Esophagus squamous epithelium (tissue), 5 donors: ENCODE data around the gene FGFR3. TPM values are rescaled to one million over a fixed set of nuclear protein-coding genes. Genes with fewer than 3 reads are reported as not detected.

Experiments used
- DNase-seq: peaks from one replicate; lab custom pipeline; 2025; lab: John Stamatoyannopoulos, UW
- H3K27ac ChIP-seq, 4 donors: fragments of 200-600 bp; sonication (generic); one replicate each; pipeline ENCODE4 v1.5.1; 2016 to 2019; ENCODE audit warnings: mild to moderate bottlenecking in 1 of 4
- H3K27me3 ChIP-seq, 4 donors: fragments of 200-600 bp; sonication (generic); 1 replicate in 3 of 4; 2 replicates in 1 of 4; pipeline versions ENCODE4 v1.5.1 to v1.6.0; 2017 to 2021; ENCODE audit warnings: antibody characterized with exemption in 1 of 4
- H3K36me3 ChIP-seq, 3 donors: fragments of 200-600 bp; sonication (generic); one replicate each; pipeline ENCODE4 v1.5.1; 2016 to 2019
- H3K4me1 ChIP-seq, 3 donors: fragments of 200-600 bp; sonication (generic); one replicate each; pipeline ENCODE4 v1.5.1; 2017 to 2019
- H3K4me3 ChIP-seq, 4 donors: fragments of 200-600 bp; sonication (generic); 1 replicate in 3 of 4; 2 replicates in 1 of 4; pipeline ENCODE4 v1.5.1; 2016 to 2019; ENCODE audit warnings: mild to moderate bottlenecking in 2 of 4, moderate library complexity in 1 of 4
- H3K9me3 ChIP-seq, 3 donors: fragments of 200-600 bp; sonication (generic); one replicate each; pipeline ENCODE4 v1.5.1; 2016 to 2019
- POLR2A ChIP-seq, 4 donors: fragments of 450-650 bp; IDR thresholded peaks; one replicate each; pipeline ENCODE4 v1.6.1; 2017; ENCODE audit warnings: antibody characterized with exemption in 4 of 4, mild to moderate bottlenecking in 4 of 4, moderate library complexity in 3 of 4
- WGBS, 2 donors: methylation state at CpG; one replicate each; pipeline ENCODE4 v1.1.5; 2018; 5-methylcytosine and 5-hydroxymethylcytosine counted together
- intact Hi-C: fragments of 100-400 bp; cut with DNase I; formaldehyde crosslinking; loops from one replicate; pipeline ENCODE4 v1.15.0; 2022
- total RNA-seq, 4 donors: library from RNA; depleted of rRNA; stranded (reverse); fragments of >200 nt; gene quantifications; one replicate each; pipeline ENCODE4 v1.1.0, GENCODE V29; 2016
- TF ChIP-seq, protein P1 (sequence below), 6 experiments: fragments of 450-650 bp in 4 of 6; fragments of 200-600 bp in 2 of 6; sonication (generic) in 2 of 6; IDR thresholded peaks; one replicate each; pipeline ENCODE4 v1.5.1; 2016 to 2019; ENCODE audit warnings: antibody characterized with exemption in 6 of 6, mild to moderate bottlenecking in 4 of 6, moderate library complexity in 4 of 6
- donor health status: DM: yes; HTN: yes; CAD: no.

Gene FGFR3
- total RNA-seq, 4 donors from 2014 or later, result 175 to 307 (median 223) TPM

DNA sequence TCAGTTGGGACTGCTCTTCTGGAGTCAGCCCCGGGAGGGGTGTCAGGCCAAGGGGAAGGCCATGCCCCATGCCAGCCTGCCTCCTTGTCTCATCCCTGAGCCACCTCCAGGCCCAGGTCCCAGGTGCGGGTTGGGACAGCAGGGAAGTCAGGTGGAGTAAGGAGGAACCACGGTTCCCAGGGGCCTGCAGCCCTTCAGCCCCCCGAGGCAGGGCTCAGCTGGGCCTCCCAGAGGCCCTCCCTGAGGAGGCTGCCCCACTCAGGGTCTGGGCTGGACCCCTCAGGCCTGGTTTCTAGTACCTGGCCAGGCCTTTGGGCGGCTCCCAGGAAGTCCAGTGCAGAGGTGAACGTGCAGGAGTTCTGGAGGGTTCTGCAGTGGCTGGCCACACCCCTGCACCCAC, 23.4 kb upstream of the FGFR3 start:
- H3K4me3 ChIP-seq, result no peak overlapping the region
- no peaks in the 10 kb centered on the region for H3K9me3 ChIP-seq
- no peak for DNase-seq
- no peaks in the 10 kb centered on the region for H3K36me3 ChIP-seq
- no peak for TF ChIP-seq POLR2A (IDR thresholded peaks at IDR 0.05)
- peaks cover 0 to 73% (median 0%) of the 10 kb centered on the region in 4 donors for H3K27me3 ChIP-seq
- peaks cover 57 to 91% (median 71%) of the 10 kb centered on the region in 3 donors for H3K4me1 ChIP-seq
- peak overlapping the region in 1 of 4 donors; percentile 76 for H3K27ac ChIP-seq
- intact Hi-C loops, result no loop called here
- 57% methylated on average over 1 of the region's 6 CpGs; no CpG with 5 or more reads in 1 of the 2 donors for WGBS, 2 donors

- H3K4me3 ChIP-seq, result no peak overlapping the region
- no peaks in the 10 kb centered on the region for H3K36me3 ChIP-seq
- intact Hi-C loops, result no loop called here
- no peak for TF ChIP-seq POLR2A (IDR thresholded peaks at IDR 0.05)
- TF ChIP-seq, protein P1, sequence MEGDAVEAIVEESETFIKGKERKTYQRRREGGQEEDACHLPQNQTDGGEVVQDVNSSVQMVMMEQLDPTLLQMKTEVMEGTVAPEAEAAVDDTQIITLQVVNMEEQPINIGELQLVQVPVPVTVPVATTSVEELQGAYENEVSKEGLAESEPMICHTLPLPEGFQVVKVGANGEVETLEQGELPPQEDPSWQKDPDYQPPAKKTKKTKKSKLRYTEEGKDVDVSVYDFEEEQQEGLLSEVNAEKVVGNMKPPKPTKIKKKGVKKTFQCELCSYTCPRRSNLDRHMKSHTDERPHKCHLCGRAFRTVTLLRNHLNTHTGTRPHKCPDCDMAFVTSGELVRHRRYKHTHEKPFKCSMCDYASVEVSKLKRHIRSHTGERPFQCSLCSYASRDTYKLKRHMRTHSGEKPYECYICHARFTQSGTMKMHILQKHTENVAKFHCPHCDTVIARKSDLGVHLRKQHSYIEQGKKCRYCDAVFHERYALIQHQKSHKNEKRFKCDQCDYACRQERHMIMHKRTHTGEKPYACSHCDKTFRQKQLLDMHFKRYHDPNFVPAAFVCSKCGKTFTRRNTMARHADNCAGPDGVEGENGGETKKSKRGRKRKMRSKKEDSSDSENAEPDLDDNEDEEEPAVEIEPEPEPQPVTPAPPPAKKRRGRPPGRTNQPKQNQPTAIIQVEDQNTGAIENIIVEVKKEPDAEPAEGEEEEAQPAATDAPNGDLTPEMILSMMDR (IDR thresholded peaks at IDR 0.05), result no peak
- DNase-seq, result no peak
- H3K27ac ChIP-seq, result no peak overlapping the region
- peaks cover 57 to 90% (median 71%) of the 10 kb centered on the region in 3 donors for H3K4me1 ChIP-seq
- H3K27me3 ChIP-seq, result peaks cover 0 to 68% (median 0%) of the 10 kb centered on the region in 4 donors
- WGBS, 2 donors, result 25% methylated on average over 4 of the region's 33 CpGs; no CpG with 5 or more reads in 1 of the 2 donors
- H3K9me3 ChIP-seq, result no peaks in the 10 kb centered on the region
These were observed 22.8 kb upstream of the FGFR3 start for GRCh38 chr4:1770245-1770644.

DNA sequence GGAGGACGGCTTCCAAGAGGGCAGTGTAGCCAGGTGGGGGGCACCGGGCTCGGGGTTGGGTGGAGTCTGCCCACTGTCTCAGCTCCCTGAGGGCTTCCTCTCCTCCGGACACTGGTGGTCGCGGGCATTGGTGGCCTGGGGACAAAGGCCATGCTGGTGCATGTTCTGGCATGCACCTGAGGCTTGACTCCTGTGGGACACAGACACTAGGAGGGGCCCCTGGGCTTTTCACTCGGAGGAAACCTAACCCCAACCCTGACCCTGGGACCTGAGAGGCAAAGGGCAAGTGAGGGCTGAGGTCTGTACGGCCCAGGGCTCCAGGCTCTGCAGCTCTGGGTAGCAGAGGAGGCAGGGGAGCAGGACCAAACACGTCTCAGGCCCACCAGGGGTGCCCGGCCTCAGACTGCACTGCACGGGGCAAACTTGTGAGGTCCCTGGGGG, 22.3 kb upstream of the FGFR3 start:
- no peaks in the 10 kb centered on the region for H3K36me3 ChIP-seq
- H3K9me3 ChIP-seq, result no peaks in the 10 kb centered on the region
- TF ChIP-seq, protein P1 (IDR thresholded peaks at IDR 0.05), result no peak
- no peak for TF ChIP-seq POLR2A (IDR thresholded peaks at IDR 0.05)
- H3K4me3 ChIP-seq, result no peak overlapping the region
- no peak overlapping the region for H3K27ac ChIP-seq
- H3K27me3 ChIP-seq, result peaks cover 0 to 63% (median 0%) of the 10 kb centered on the region in 4 donors
- no peak for DNase-seq
- intact Hi-C loops, result no loop called here
- H3K4me1 ChIP-seq, result peaks cover 57 to 90% (median 71%) of the 10 kb centered on the region in 3 donors
- 49 to 64% methylated on average over 3 to 4 of the region's 11 CpGs for WGBS, 2 donors

- DNase-seq, result no peak
- Histone ChIP-seq H3K36me3 (no peaks in the 10 kb centered on the region), H3K9me3 (no peaks in the 10 kb centered on the region), H3K27me3 (peaks cover 0 to 54% (median 0%) of the 10 kb centered on the region in 4 donors), H3K4me1 (peaks cover 48 to 90% (median 68%) of the 10 kb centered on the region in 3 donors), H3K27ac (no peak overlapping the region), H3K4me3 (no peak overlapping the region)
- intact Hi-C loops, result no loop called here
- TF ChIP-seq, protein P1 (IDR thresholded peaks at IDR 0.05), result no peak
- no peak for TF ChIP-seq POLR2A (IDR thresholded peaks at IDR 0.05)
- 40% methylated on average over 2 of the region's 28 CpGs; no CpG with 5 or more reads in 1 of the 2 donors for WGBS, 2 donors
These were observed 21.4 kb upstream of the FGFR3 start for GRCh38 chr4:1771555-1772305.

DNA sequence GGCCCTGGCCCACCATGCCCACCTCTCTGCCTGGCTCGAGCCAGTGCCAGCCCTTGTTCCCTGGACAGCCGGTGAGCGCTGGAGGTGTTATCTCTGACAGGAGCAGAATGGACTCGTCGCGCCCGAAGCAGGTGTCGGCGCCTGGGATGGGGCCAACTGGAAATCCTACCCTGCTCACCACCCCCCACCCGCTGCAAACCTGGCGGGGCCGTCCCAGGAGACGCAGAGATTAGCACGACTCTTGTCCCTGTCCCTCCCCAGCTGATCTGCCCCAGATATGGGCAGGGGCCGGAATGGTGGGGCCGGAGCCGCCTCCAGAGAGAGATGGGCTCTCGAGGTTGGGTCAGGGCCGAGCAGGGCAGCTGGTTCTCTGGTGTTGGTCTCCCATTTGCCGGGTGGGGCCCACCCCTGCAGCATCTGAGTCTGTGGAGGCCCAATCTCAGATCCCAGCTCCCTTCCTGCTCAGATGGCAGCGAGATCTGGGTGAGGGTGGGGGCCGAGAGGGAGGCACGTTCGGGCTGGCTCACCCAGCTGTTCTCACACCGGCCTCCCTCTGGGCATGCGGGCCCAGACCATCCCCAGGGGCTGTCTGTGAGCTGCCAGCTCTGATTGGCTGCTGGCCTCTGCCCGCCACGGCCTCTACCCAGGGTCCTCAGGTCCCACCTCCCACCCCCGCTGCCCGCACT, 20.1 kb upstream of the FGFR3 start:
- no peak for DNase-seq
- Histone ChIP-seq H3K27me3 (peaks cover 0 to 45% (median 0%) of the 10 kb centered on the region in 4 donors), H3K4me3 (no peak overlapping the region), H3K4me1 (peaks cover 36 to 92% (median 75%) of the 10 kb centered on the region in 3 donors), H3K27ac (no peak overlapping the region), H3K9me3 (no peaks in the 10 kb centered on the region), H3K36me3 (no peaks in the 10 kb centered on the region)
- intact Hi-C loops, result no loop called here
- TF ChIP-seq, protein P1 (IDR thresholded peaks at IDR 0.05), result no peak
- TF ChIP-seq POLR2A (IDR thresholded peaks at IDR 0.05), result no peak
- no CpG with 5 or more reads among the region's 30 CpGs for WGBS, 2 donors
